Endothelial cell of umbilical vein (primary cell): Measurements from ENCODE around the gene RAB40C. TPM values are rescaled to one million over a fixed set of nuclear protein-coding genes. Genes with fewer than 3 reads are reported as not detected.

Experiments used
- BruUV-seq: library from RNA; stranded (reverse); fragments of 400-500 nt; replicated peaks from 2 replicates; lab custom pipeline; 2021; lab: Mats Ljungman, UMichigan
- CTCF ChIA-PET: fragments of 300-600, 350-600 bp; sonication (Branson Sonifier 250); formaldehyde crosslinking; loops from one replicate; lab custom pipeline; 2021; ENCODE audit warnings: antibody characterized with exemption, inconsistent platforms; lab: Charles Lee
- POLR2A ChIA-PET: fragments of 300-600, 350-600 bp; sonication (Branson Sonifier 250); formaldehyde crosslinking; loops from one replicate; lab custom pipeline; 2021; ENCODE audit warnings: antibody characterized with exemption, inconsistent platforms; lab: Charles Lee
- DNase-seq: peaks from one replicate; pipeline ENCODE4 v3.0.0-alpha.2; 2011; ENCODE audit warnings: low read depth, low spot score
- FAIRE-seq: peaks from 2 replicates; lab custom pipeline; 2011; peaks lifted over from hg19 to GRCh38; lab: Jason Lieb, UNC
- H2AFZ ChIP-seq: 2 replicates; pipeline ENCODE4 v1.6.0; 2012; ENCODE audit warnings: low read depth, low read length, control low read depth, inconsistent platforms
- H3K27ac ChIP-seq: 2 replicates; pipeline ENCODE4 v1.5.1; 2011; ENCODE audit warnings: low read depth, mild to moderate bottlenecking, control low read depth, low read length, moderate library complexity; ENCODE audit not compliant: insufficient read depth
- H3K27me3 ChIP-seq, 2 experiments: 2 replicates each; pipeline versions ENCODE4 v1.6.0 to v1.6.1; 2011; ENCODE audit warnings: low read length in 2 of 2, mixed read lengths in 1 of 2; ENCODE audit not compliant: control insufficient read depth in 2 of 2, insufficient read depth in 2 of 2
- H3K36me3 ChIP-seq, 2 experiments: 2 replicates in 1 of 2; 3 replicates in 1 of 2; pipeline ENCODE4 v1.5.1; 2011; ENCODE audit warnings: low read length in 2 of 2, mild to moderate bottlenecking in 1 of 2, moderate library complexity in 1 of 2; ENCODE audit not compliant: control insufficient read depth in 2 of 2, insufficient read depth in 2 of 2; ENCODE audit errors: extremely low read depth in 1 of 2
- H3K4me1 ChIP-seq: 3 replicates; pipeline ENCODE4 v1.5.1; 2011; ENCODE audit warnings: mild to moderate bottlenecking, low read length; ENCODE audit not compliant: control insufficient read depth, insufficient read depth; ENCODE audit errors: extremely low read depth
- H3K4me2 ChIP-seq: 2 replicates; pipeline ENCODE4 v1.6.1; 2011; ENCODE audit warnings: low read length, control low read depth, mixed read lengths; ENCODE audit not compliant: insufficient read depth
- H3K4me3 ChIP-seq, 3 experiments: fragments of 200-600 bp in 1 of 3; sonication (generic), shearing (Covaris generic) in 1 of 3; replicated peaks in 1 of 3; 2 replicates each; pipeline ENCODE4 v1.5.1; 2011 to 2016; ENCODE audit warnings: control low read depth in 3 of 3, low read length in 3 of 3, mild to moderate bottlenecking in 2 of 3, inconsistent platforms in 1 of 3, low read depth in 1 of 3, moderate library complexity in 1 of 3; ENCODE audit not compliant: insufficient read depth in 1 of 3
- H3K79me2 ChIP-seq: 2 replicates; pipeline ENCODE4 v1.6.0; 2012; ENCODE audit warnings: low read length, inconsistent platforms; ENCODE audit not compliant: control insufficient read depth, insufficient read depth
- H3K9ac ChIP-seq: replicated peaks from 2 replicates; pipeline ENCODE3; 2011; ENCODE audit warnings: low read length, control low read depth; ENCODE audit not compliant: insufficient read depth; ENCODE audit errors: extremely low read depth
- H3K9me1 ChIP-seq: replicated peaks from 3 replicates; pipeline ENCODE4 v1.6.0; 2011; ENCODE audit warnings: mild to moderate bottlenecking, low read length; ENCODE audit not compliant: control insufficient read depth, insufficient read depth; ENCODE audit errors: extremely low read depth
- H3K9me3 ChIP-seq: replicated peaks from 2 replicates; pipeline ENCODE4 v1.5.1; 2012; ENCODE audit warnings: low read length, inconsistent platforms; ENCODE audit not compliant: control insufficient read depth, insufficient read depth
- H4K20me1 ChIP-seq: replicated peaks from 2 replicates; pipeline ENCODE3; 2011; ENCODE audit warnings: mild to moderate bottlenecking, low read length; ENCODE audit not compliant: control insufficient read depth, insufficient read depth; ENCODE audit errors: extremely low read depth
- CTCF ChIP-seq, 2 donors: IDR thresholded peaks; 1 replicate in 1 of 2; 2 replicates in 1 of 2; pipeline ENCODE4 v1.5.1; 2011; ENCODE audit warnings: low read length in 2 of 2, mild to moderate bottlenecking in 2 of 2, moderate library complexity in 2 of 2, control low read depth in 1 of 2, inconsistent platforms in 1 of 2, low read depth in 1 of 2; ENCODE audit not compliant: insufficient read depth in 1 of 2; ENCODE audit errors: extremely low read depth in 1 of 2
- FOS ChIP-seq: IDR thresholded peaks from 2 replicates; pipeline ENCODE4 v1.6.1; 2011; ENCODE audit warnings: mild to moderate bottlenecking, low read length, moderate library complexity, borderline replicate concordance; ENCODE audit not compliant: insufficient read depth
- JUN ChIP-seq: IDR thresholded peaks from 2 replicates; pipeline ENCODE4 v1.6.1; 2011; ENCODE audit warnings: borderline replicate concordance, low read depth; ENCODE audit not compliant: insufficient read length, insufficient read depth
- dilution Hi-C: fragments of 300-500 bp; cut with MboI; formaldehyde crosslinking; loops from one replicate; pipeline ENCODE4 v1.15.0; 2019; ENCODE audit warnings: low sequenced_read_pairs; ENCODE audit not compliant: extremely low pct_ligation_motif_present
- intact Hi-C: fragments of 100-400 bp; cut with micrococcal nuclease; formaldehyde crosslinking; loops from one replicate; pipeline ENCODE4 v1.10.0; 2022
- polyA plus RNA-seq, 4 experiments: library from polyadenylated mRNA; depleted of rRNA in 3 of 4; stranded (reverse) in 3 of 4; unstranded in 1 of 4; fragments of >200 nt; gene quantifications; 2 replicates each; pipeline versions ENCODE4 v1.2.1 to v1.2.3, GENCODE V29; 2011 to 2012; ENCODE audit warnings: missing spikeins in 1 of 4
- total RNA-seq: library from RNA; stranded (reverse); gene quantifications from 2 replicates; pipeline ENCODE4 v1.2.3, GENCODE V29; 2021

The RAB40C gene
- total and polyA plus RNA-seq, 2 donors (not counting 3 experiments of a cell fraction or from before 2014, with no cell fraction given), result 12.4 to 18.8 TPM

- no peaks in the 10 kb centered on the region for H3K36me3 ChIP-seq
- ChIA-PET POLR2A (interaction anchor here (0.9 kb wide), 1 partner anchor 13 kb away, joined by 3 read pairs; no protein-coding TSS in a partner anchor), CTCF (interaction anchor here (0.8 to 1.8 kb wide), 7 partner anchors 9 to 71 kb away, joined by 3 to 8 read pairs (median 3); partner anchors contain the start of genes METTL26 and RAB40C)
- H3K9ac ChIP-seq, result peak overlapping the region; percentile 65
- H3K9me3 ChIP-seq, result no peaks in the 10 kb centered on the region
- peak overlapping the region; percentile 13 to 57 (median 55) for H3K4me3 ChIP-seq
- FAIRE-seq, result no peak
- peak overlapping the region; percentile 69 for H3K27ac ChIP-seq
- dilution Hi-C loops, result no loop called here
- intact Hi-C loops, result loop anchor here (1.0 kb wide), 1 partner anchor 11 kb away; no protein-coding TSS in a partner anchor
- no peak for DNase-seq
- H4K20me1 ChIP-seq, result no peaks in the 10 kb centered on the region
- H3K4me1 ChIP-seq, result peaks cover 8% of the 10 kb centered on the region
- H3K9me1 ChIP-seq, result no peaks in the 10 kb centered on the region
- TF ChIP-seq CTCF (IDR thresholded peaks at IDR 0.05; ENCODE audit: extremely low read depth in 1 of 2, insufficient read depth in 1 of 2, low read depth in 1 of 2, low read length in 2 of 2) (peak; percentile 35 to 44), JUN (no peak), FOS (no peak)
- peak overlapping the region; percentile 75 for H3K4me2 ChIP-seq
- peak overlapping the region; percentile 79 for H2AFZ ChIP-seq
- no peaks in the 10 kb centered on the region for H3K79me2 ChIP-seq
- H3K27me3 ChIP-seq, result no peaks in the 10 kb centered on the region
- BruUV-seq, result no TSS peak
Observed at GRCh38 chr16:648071-648780, 58.4 kb downstream of the RAB40C start.
